Nephron progenitor cell (in vitro differentiated cells): ENCODE results near the gene CNTROB.

Experiments used
- DNase-seq: peaks from one replicate; pipeline ENCODE4 v3.0.0; 2021
- H3K27ac Mint-ChIP-seq: 2 replicates; pipeline ENCODE4 v1.8.0; 2021; ENCODE audit warnings: mild to moderate bottlenecking, moderate library complexity, mixed read lengths
- H3K27me3 Mint-ChIP-seq: 2 replicates; pipeline ENCODE4 v1.8.0; 2021; ENCODE audit warnings: mild to moderate bottlenecking, low read depth, mixed read lengths; ENCODE audit not compliant: poor library complexity
- H3K36me3 Mint-ChIP-seq: 2 replicates; pipeline ENCODE4 v1.8.0; 2021; ENCODE audit warnings: low read depth, mixed read lengths
- H3K4me1 Mint-ChIP-seq: 2 replicates; pipeline ENCODE4 v1.8.0; 2021; ENCODE audit warnings: mixed read lengths
- H3K4me3 Mint-ChIP-seq: 2 replicates; pipeline ENCODE4 v1.8.0; 2021; ENCODE audit warnings: mild to moderate bottlenecking, moderate library complexity, mixed read lengths
- H3K9me3 Mint-ChIP-seq: 2 replicates; pipeline ENCODE4 v1.8.0; 2021; ENCODE audit warnings: mild to moderate bottlenecking, moderate library complexity, mixed read lengths
- CTCF ChIP-seq: fragments of 200-600 bp; sonication (generic); IDR thresholded peaks from 2 replicates; pipeline ENCODE4 v1.5.0; 2021; ENCODE audit warnings: antibody characterized with exemption

The CNTROB gene

GRCh38 chr17:7885367-7886226 lies 46.4 kb upstream of the CNTROB start:
- Mint-ChIP-seq H3K9me3 (no peaks in the 10 kb centered on the region), H3K4me3 (peak overlapping the region; percentile 63), H3K36me3 (peaks cover 12% of the 10 kb centered on the region), H3K4me1 (peaks cover 5% of the 10 kb centered on the region), H3K27ac (no peak overlapping the region), H3K27me3 (peaks cover 4% of the 10 kb centered on the region)
- peak; percentile 76 for DNase-seq
- no peak for TF ChIP-seq CTCF

- H3K4me1 Mint-ChIP-seq, result peaks cover 5% of the 10 kb centered on the region
- peaks cover 4% of the 10 kb centered on the region for H3K27me3 Mint-ChIP-seq
- TF ChIP-seq CTCF, result no peak
- peak; percentile 43 for DNase-seq
- no peaks in the 10 kb centered on the region for H3K9me3 Mint-ChIP-seq
- peaks cover 20% of the 10 kb centered on the region for H3K36me3 Mint-ChIP-seq
- H3K4me3 Mint-ChIP-seq, result no peak overlapping the region
- no peak overlapping the region for H3K27ac Mint-ChIP-seq
These were observed 45.6 kb upstream of the CNTROB start for GRCh38 chr17:7886227-7887037.

- H3K27ac Mint-ChIP-seq, result no peak overlapping the region
- H3K4me1 Mint-ChIP-seq, result peaks cover 5% of the 10 kb centered on the region
- H3K4me3 Mint-ChIP-seq, result no peak overlapping the region
- no peak for TF ChIP-seq CTCF
- peaks cover 25% of the 10 kb centered on the region for H3K36me3 Mint-ChIP-seq
- peaks cover 4% of the 10 kb centered on the region for H3K27me3 Mint-ChIP-seq
- no peak for DNase-seq
- H3K9me3 Mint-ChIP-seq, result no peaks in the 10 kb centered on the region
These were observed 44.9 kb upstream of the CNTROB start for GRCh38 chr17:7887038-7887481.

- Mint-ChIP-seq H3K27me3 (peaks cover 4% of the 10 kb centered on the region), H3K27ac (no peak overlapping the region), H3K36me3 (peaks cover 26% of the 10 kb centered on the region), H3K4me3 (no peak overlapping the region), H3K9me3 (no peaks in the 10 kb centered on the region), H3K4me1 (peaks cover 5% of the 10 kb centered on the region)
- DNase-seq, result peak; percentile 84
- no peak for TF ChIP-seq CTCF
These were observed 44.4 kb upstream of the CNTROB start for GRCh38 chr17:7887482-7888183.

- peak within 1 kb of the TSS; percentile 90 for H3K27ac Mint-ChIP-seq
- TF ChIP-seq CTCF, result no peak
- H3K36me3 Mint-ChIP-seq, result peaks cover 26% of the 10 kb centered on the region
- no peaks in the 10 kb centered on the region for H3K9me3 Mint-ChIP-seq
- H3K4me1 Mint-ChIP-seq, result peaks cover 5% of the 10 kb centered on the region
- no peak within 1 kb of the TSS for H3K4me3 Mint-ChIP-seq
- no peak for DNase-seq
- peaks cover 4% of the 10 kb centered on the region for H3K27me3 Mint-ChIP-seq
These were observed 43.7 kb upstream of the CNTROB start, which contains the start of gene CHD3 for GRCh38 chr17:7888184-7888920. TSS of gene CHD3 (plus strand) at chr17:7888789. CDS start at chr17:7889001, 212 bp downstream.
